HEK293 (cell line): ENCODE results near the gene FLCN.

Experiments used
- CTCF ChIA-PET: fragments of 350-600 bp; formaldehyde crosslinking; extraction: SDS; loops from one replicate; lab custom pipeline; 2021; ENCODE audit warnings: antibody characterized with exemption; lab: Yijun Ruan, JAX
- POLR2A ChIA-PET: fragments of 300-600 bp; formaldehyde crosslinking; extraction: SDS; loops from one replicate; lab custom pipeline; 2020; ENCODE audit warnings: antibody characterized with exemption, inconsistent platforms; lab: Yijun Ruan, JAX
- H3K27ac ChIP-seq: fragments of 200-500 bp; sonication (Bioruptor generic); 2 replicates; pipeline ENCODE4 v1.5.1; 2014; ENCODE audit warnings: low read depth, low read length, control low read depth, inconsistent platforms; ENCODE audit errors: extremely low read depth
- H3K36me3 ChIP-seq, 2 experiments: fragments of 200-500 bp in 1 of 2; sonication (Bioruptor generic) in 1 of 2; 1 replicate in 1 of 2; 2 replicates in 1 of 2; pipeline ENCODE4 v1.5.1; 2014 to 2017; ENCODE audit warnings: inconsistent platforms in 2 of 2, low read length in 2 of 2; ENCODE audit not compliant: control insufficient read depth in 2 of 2, insufficient read depth in 1 of 2
- H3K4me1 ChIP-seq: fragments of 200-500 bp; sonication (Bioruptor generic); 2 replicates; pipeline ENCODE4 v1.5.1; 2014; ENCODE audit warnings: mild to moderate bottlenecking, low read length, inconsistent platforms; ENCODE audit not compliant: control insufficient read depth, insufficient read depth
- H3K4me3 ChIP-seq: 2 replicates; pipeline ENCODE4 v1.5.1; 2011; ENCODE audit warnings: low read depth, mild to moderate bottlenecking, control low read depth, low read length, moderate library complexity
- H3K9me3 ChIP-seq: fragments of 200-500 bp; sonication (Bioruptor generic); 2 replicates; pipeline ENCODE4 v1.5.1; 2014; ENCODE audit warnings: low read depth, low read length, inconsistent platforms; ENCODE audit not compliant: control insufficient read depth, insufficient read depth
- GFI1B ChIP-seq: fragments of 450-650 bp; formaldehyde crosslinking; IDR thresholded peaks from 2 replicates; pipeline ENCODE4 v1.5.1; 2016; ENCODE audit warnings: missing biosample characterization, missing genetic modification characterization
- IKZF3 ChIP-seq: fragments of 450-650 bp; IDR thresholded peaks from 2 replicates; pipeline ENCODE4 v1.5.0; 2018; ENCODE audit warnings: missing biosample characterization, mild to moderate bottlenecking, missing genetic modification characterization, moderate library complexity
- MYNN ChIP-seq: fragments of 450-650 bp; formaldehyde crosslinking; IDR thresholded peaks from 2 replicates; pipeline ENCODE4 v1.5.1; 2016; ENCODE audit warnings: missing biosample characterization, missing genetic modification characterization, borderline replicate concordance
- OVOL3 ChIP-seq: fragments of 450-650 bp; formaldehyde crosslinking; IDR thresholded peaks from 2 replicates; pipeline ENCODE4 v1.5.1; 2016; ENCODE audit warnings: missing biosample characterization, missing genetic modification characterization
- PRDM6 ChIP-seq: fragments of 450-650 bp; formaldehyde crosslinking; IDR thresholded peaks from 2 replicates; pipeline ENCODE4 v1.5.1; 2017; ENCODE audit warnings: missing biosample characterization, missing genetic modification characterization
- SALL2 ChIP-seq: fragments of 450-650 bp; formaldehyde crosslinking; IDR thresholded peaks from 2 replicates; pipeline ENCODE4 v1.5.0; 2017; ENCODE audit warnings: missing biosample characterization, mild to moderate bottlenecking, missing genetic modification characterization, borderline replicate concordance
- SCRT2 ChIP-seq: fragments of 450-650 bp; formaldehyde crosslinking; IDR thresholded peaks from 2 replicates; pipeline ENCODE4 v1.5.1; 2016; ENCODE audit warnings: missing biosample characterization, missing genetic modification characterization
- SP7 ChIP-seq: fragments of 450-650 bp; formaldehyde crosslinking; IDR thresholded peaks from 2 replicates; pipeline ENCODE4 v1.5.1; 2016; ENCODE audit warnings: missing biosample characterization, missing genetic modification characterization
- ZNF121 ChIP-seq: fragments of 450-650 bp; formaldehyde crosslinking; IDR thresholded peaks from 2 replicates; pipeline ENCODE4 v1.5.1; 2016; ENCODE audit warnings: missing biosample characterization, missing genetic modification characterization
- ZNF155 ChIP-seq: fragments of 450-650 bp; formaldehyde crosslinking; IDR thresholded peaks from 2 replicates; pipeline ENCODE4 v1.5.1; 2016; ENCODE audit warnings: missing biosample characterization, missing genetic modification characterization
- ZNF391 ChIP-seq: fragments of 450-650 bp; formaldehyde crosslinking; IDR thresholded peaks from 2 replicates; pipeline ENCODE4 v1.5.1; 2016; ENCODE audit warnings: low read depth, missing biosample characterization, missing genetic modification characterization, borderline replicate concordance
- ZNF449 ChIP-seq: fragments of 450-650 bp; formaldehyde crosslinking; IDR thresholded peaks from 2 replicates; pipeline ENCODE4 v1.5.1; 2017; ENCODE audit warnings: missing biosample characterization, mild to moderate bottlenecking, missing genetic modification characterization, moderate library complexity
- ZNF530 ChIP-seq: fragments of 450-650 bp; formaldehyde crosslinking; IDR thresholded peaks from 2 replicates; pipeline ENCODE4 v1.5.1; 2016; ENCODE audit warnings: low read depth, missing biosample characterization, missing genetic modification characterization
- ZNF596 ChIP-seq: fragments of 450-650 bp; IDR thresholded peaks from 2 replicates; pipeline ENCODE4 v1.5.0; 2018; ENCODE audit warnings: missing biosample characterization, mild to moderate bottlenecking, missing genetic modification characterization, moderate library complexity
- ZNF664 ChIP-seq: fragments of 450-650 bp; formaldehyde crosslinking; IDR thresholded peaks from 2 replicates; pipeline ENCODE4 v1.5.1; 2016; ENCODE audit warnings: missing biosample characterization, missing genetic modification characterization
- ZNF830 ChIP-seq: fragments of 450-650 bp; IDR thresholded peaks from 2 replicates; pipeline ENCODE4 v1.5.0; 2018; ENCODE audit warnings: missing biosample characterization, missing genetic modification characterization, low read depth, mild to moderate bottlenecking, moderate library complexity

FLCN gene

GRCh38 chr17:17201907-17202306 is 35.1 kb downstream of the FLCN start:
- H3K9me3 ChIP-seq, result no peaks in the 10 kb centered on the region
- H3K4me3 ChIP-seq, result no peak overlapping the region
- peaks cover 4 to 41% of the 10 kb centered on the region in 2 experiments for H3K36me3 ChIP-seq
- ChIA-PET POLR2A (interaction anchor here (1.6 kb wide), 1 partner anchor 33 kb away, joined by 4 read pairs; no protein-coding TSS in a partner anchor), CTCF (no interaction called here)
- H3K4me1 ChIP-seq, result peaks cover 5% of the 10 kb centered on the region
- no peak overlapping the region for H3K27ac ChIP-seq
- peak; percentile 71; the same call in 1 of the 2 replicates for TF ChIP-seq ZNF449 (tag by site-specific recombination)
- TF ChIP-seq ZNF664, result no peak

GRCh38 chr17:17201271-17201670 is 35.7 kb downstream of the FLCN start:
- H3K9me3 ChIP-seq, result no peaks in the 10 kb centered on the region
- H3K4me3 ChIP-seq, result no peak overlapping the region
- TF ChIP-seq SCRT2 (peak; percentile 49; the same call in 1 of the 2 replicates), GFI1B (no peak)
- TF ChIP-seq, all 188 proteins: peak for 1
- peaks cover 5% of the 10 kb centered on the region for H3K4me1 ChIP-seq
- ChIA-PET POLR2A (interaction anchor here (0.8 to 1.6 kb wide), 5 partner anchors 9 to 43 kb away, joined by 3 to 9 read pairs (median 4); no protein-coding TSS in a partner anchor), CTCF (interaction anchor here (0.6 to 1.1 kb wide), 2 partner anchors 57 to 60 kb away, joined by 3 to 4 read pairs; no protein-coding TSS in a partner anchor)
- no peak overlapping the region for H3K27ac ChIP-seq
- H3K36me3 ChIP-seq, result peaks cover 4 to 41% of the 10 kb centered on the region in 2 experiments

GRCh38 chr17:17200831-17201230 is 36.1 kb downstream of the FLCN start:
- POLR2A ChIA-PET, result interaction anchor here (0.8 to 1.6 kb wide), 5 partner anchors 9 to 44 kb away, joined by 3 to 9 read pairs (median 4); no protein-coding TSS in a partner anchor
- H3K4me1 ChIP-seq, result peaks cover 5% of the 10 kb centered on the region
- no peak overlapping the region for H3K4me3 ChIP-seq
- H3K36me3 ChIP-seq, result peaks cover 4 to 41% of the 10 kb centered on the region in 2 experiments
- CTCF ChIA-PET, result interaction anchor here (0.6 to 1.1 kb wide), 2 partner anchors 57 to 60 kb away, joined by 3 to 4 read pairs; no protein-coding TSS in a partner anchor
- TF ChIP-seq ZNF391 (tag by site-specific recombination) (no peak), ZNF155 (tag by site-specific recombination) (no peak), ZNF121 (no peak), SALL2 (tag by site-specific recombination) (no peak), OVOL3 (no peak), ZNF530 (no peak), ZNF596 (tag by site-specific recombination) (no peak), SP7 (tag by site-specific recombination) (no peak), IKZF3 (tag by site-specific recombination) (no peak), GFI1B (no peak), PRDM6 (tag by site-specific recombination) (no peak), MYNN (tag by site-specific recombination) (no peak), ZNF830 (tag by site-specific recombination) (no peak)
- no peaks in the 10 kb centered on the region for H3K9me3 ChIP-seq
- no peak overlapping the region for H3K27ac ChIP-seq
